HepG2 (cell line): Measurements from ENCODE around the gene TAAR1.

ENCODE experiments used
- POLR2AphosphoS5 ChIP-seq: IDR thresholded peaks from 2 replicates; pipeline ENCODE4 v1.6.1; 2012; ENCODE audit warnings: low read depth, low read length
- SALL2 ChIP-seq: sonication (generic); formaldehyde crosslinking; IDR thresholded peaks from 2 replicates; pipeline ENCODE4 v1.8.1; 2023; ENCODE audit warnings: mild to moderate bottlenecking, missing genetic modification reagents, inconsistent platforms

GRCh38 chr6:132683543-132683942 lies 24.6 kb upstream of the TAAR1 start:
- no peak for TF ChIP-seq SALL2
- TF ChIP-seq POLR2AphosphoS5: no peak
